Activated CD4-positive, alpha-beta T cell treated with anti-CD3 and anti-CD28 coated beads, Interleukin-2, amount 10 ng/mL, durations not matched to agents 24 days and 14 days (primary cell): ENCODE measurements around the gene SAP30BP. TPM values are rescaled to one million over a fixed set of nuclear protein-coding genes. Genes with fewer than 3 reads are reported as not detected.

Experiments used
- DNase-seq: peaks from one replicate; pipeline ENCODE4 v3.0.0; 2022
- H3K27ac Mint-ChIP-seq: one replicate; pipeline ENCODE4 v1.8.0; 2022; ENCODE audit warnings: mild to moderate bottlenecking, mixed read lengths
- H3K27me3 Mint-ChIP-seq: one replicate; pipeline ENCODE4 v1.8.0; 2022; ENCODE audit warnings: mixed read lengths
- H3K36me3 Mint-ChIP-seq: one replicate; pipeline ENCODE4 v1.8.0; 2022; ENCODE audit warnings: low read depth, mild to moderate bottlenecking, mixed read lengths
- H3K4me1 Mint-ChIP-seq: one replicate; pipeline ENCODE4 v1.8.0; 2021; ENCODE audit warnings: mixed read lengths
- H3K4me3 Mint-ChIP-seq: one replicate; pipeline ENCODE4 v1.8.0; 2022; ENCODE audit warnings: mild to moderate bottlenecking, moderate library complexity, mixed read lengths
- H3K9me3 Mint-ChIP-seq: one replicate; pipeline ENCODE4 v1.8.0; 2021; ENCODE audit warnings: mixed read lengths
- intact Hi-C: fragments of 100-400 bp; cut with micrococcal nuclease; formaldehyde crosslinking; loops from one replicate; pipeline ENCODE4 v1.15.1; 2023
- total RNA-seq: library from RNA; stranded (reverse); gene quantifications from 2 replicates; pipeline ENCODE4 v1.2.3, GENCODE V29; 2022

The SAP30BP gene
- total RNA-seq, 1 donor from 2014 or later, result 109 TPM

- H3K9me3 Mint-ChIP-seq, result no peaks in the 10 kb centered on the region
- H3K4me1 Mint-ChIP-seq, result peaks cover 3% of the 10 kb centered on the region
- no peaks in the 10 kb centered on the region for H3K27me3 Mint-ChIP-seq
- H3K27ac Mint-ChIP-seq, result no peak overlapping the region
- no peak overlapping the region for H3K4me3 Mint-ChIP-seq
- DNase-seq, result no peak
- intact Hi-C loops, result no loop called here
- H3K36me3 Mint-ChIP-seq, result no peaks in the 10 kb centered on the region
These were observed 64.1 kb downstream of the SAP30BP start for GRCh38 chr17:75731086-75731715.

- no peak overlapping the region for H3K4me3 Mint-ChIP-seq
- DNase-seq, result no peak
- no peaks in the 10 kb centered on the region for H3K9me3 Mint-ChIP-seq
- intact Hi-C loops, result no loop called here
- peaks cover 3% of the 10 kb centered on the region for H3K4me1 Mint-ChIP-seq
- H3K36me3 Mint-ChIP-seq, result no peaks in the 10 kb centered on the region
- no peak overlapping the region for H3K27ac Mint-ChIP-seq
- no peaks in the 10 kb centered on the region for H3K27me3 Mint-ChIP-seq
These were observed 64.8 kb downstream of the SAP30BP start for GRCh38 chr17:75731716-75732498.

GRCh38 chr17:75733471-75733870 lies 66.3 kb downstream of the SAP30BP start:
- H3K4me3 Mint-ChIP-seq, result no peak overlapping the region
- H3K27ac Mint-ChIP-seq, result no peak overlapping the region
- no peaks in the 10 kb centered on the region for H3K27me3 Mint-ChIP-seq
- DNase-seq, result no peak
- no peaks in the 10 kb centered on the region for H3K9me3 Mint-ChIP-seq
- intact Hi-C loops, result no loop called here
- no peaks in the 10 kb centered on the region for H3K36me3 Mint-ChIP-seq
- peaks cover 10% of the 10 kb centered on the region for H3K4me1 Mint-ChIP-seq

- no peak overlapping the region for H3K4me3 Mint-ChIP-seq
- no peaks in the 10 kb centered on the region for H3K27me3 Mint-ChIP-seq
- no peaks in the 10 kb centered on the region for H3K9me3 Mint-ChIP-seq
- DNase-seq, result no peak
- H3K4me1 Mint-ChIP-seq, result peaks cover 11% of the 10 kb centered on the region
- H3K27ac Mint-ChIP-seq, result no peak overlapping the region
- H3K36me3 Mint-ChIP-seq, result no peaks in the 10 kb centered on the region
- intact Hi-C loops, result no loop called here
These were observed 67.6 kb downstream of the SAP30BP start for GRCh38 chr17:75734674-75735294.

- peaks cover 11% of the 10 kb centered on the region for H3K4me1 Mint-ChIP-seq
- H3K4me3 Mint-ChIP-seq, result no peak overlapping the region
- intact Hi-C loops, result no loop called here
- no peaks in the 10 kb centered on the region for H3K36me3 Mint-ChIP-seq
- no peak overlapping the region for H3K27ac Mint-ChIP-seq
- no peaks in the 10 kb centered on the region for H3K27me3 Mint-ChIP-seq
- no peak for DNase-seq
- H3K9me3 Mint-ChIP-seq, result no peaks in the 10 kb centered on the region
These were observed 69.2 kb downstream of the SAP30BP start for GRCh38 chr17:75736173-75736835.

GRCh38 chr17:75737133-75737962 lies 70.2 kb downstream of the SAP30BP start:
- Mint-ChIP-seq H3K27me3 (no peaks in the 10 kb centered on the region), H3K9me3 (no peaks in the 10 kb centered on the region), H3K4me1 (peaks cover 11% of the 10 kb centered on the region), H3K4me3 (no peak overlapping the region), H3K27ac (no peak overlapping the region), H3K36me3 (no peaks in the 10 kb centered on the region)
- no peak for DNase-seq
- intact Hi-C loops, result no loop called here

- Mint-ChIP-seq H3K27me3 (no peaks in the 10 kb centered on the region), H3K4me1 (peaks cover 11% of the 10 kb centered on the region), H3K9me3 (no peaks in the 10 kb centered on the region), H3K27ac (peak overlapping the region; percentile 81), H3K4me3 (no peak overlapping the region), H3K36me3 (no peaks in the 10 kb centered on the region)
- DNase-seq, result peak; percentile 77
- intact Hi-C loops, result no loop called here
These were observed 71.2 kb downstream of the SAP30BP start for GRCh38 chr17:75738218-75738802.

- H3K36me3 Mint-ChIP-seq, result no peaks in the 10 kb centered on the region
- no peaks in the 10 kb centered on the region for H3K9me3 Mint-ChIP-seq
- no peak for DNase-seq
- H3K27ac Mint-ChIP-seq, result no peak overlapping the region
- intact Hi-C loops, result no loop called here
- H3K4me3 Mint-ChIP-seq, result no peak overlapping the region
- peaks cover 11% of the 10 kb centered on the region for H3K4me1 Mint-ChIP-seq
- H3K27me3 Mint-ChIP-seq, result no peaks in the 10 kb centered on the region
These were observed 72.0 kb downstream of the SAP30BP start for GRCh38 chr17:75739174-75739573.

- Mint-ChIP-seq H3K36me3 (no peaks in the 10 kb centered on the region), H3K27ac (no peak overlapping the region), H3K4me1 (peaks cover 8% of the 10 kb centered on the region), H3K27me3 (no peaks in the 10 kb centered on the region), H3K9me3 (no peaks in the 10 kb centered on the region), H3K4me3 (no peak overlapping the region)
- no peak for DNase-seq
- intact Hi-C loops, result loop anchor here (10.0 kb wide), 1 partner anchor 315 kb away; no protein-coding TSS in a partner anchor
These were observed 72.7 kb downstream of the SAP30BP start for GRCh38 chr17:75739801-75740200.

- intact Hi-C loops, result loop anchor here (10.0 kb wide), 1 partner anchor 315 kb away; no protein-coding TSS in a partner anchor
These were observed 73.1 kb downstream of the SAP30BP start for GRCh38 chr17:75740215-75740614.

GRCh38 chr17:75740631-75741077 lies 73.5 kb downstream of the SAP30BP start:
- Mint-ChIP-seq H3K4me3 (no peak overlapping the region), H3K9me3 (no peaks in the 10 kb centered on the region), H3K36me3 (no peaks in the 10 kb centered on the region), H3K27ac (no peak overlapping the region), H3K27me3 (no peaks in the 10 kb centered on the region), H3K4me1 (peaks cover 8% of the 10 kb centered on the region)
- DNase-seq, result no peak
- intact Hi-C loops, result loop anchor here (10.0 kb wide), 1 partner anchor 316 kb away; no protein-coding TSS in a partner anchor

More at GRCh38 chr17:75740215-75740614, 73.1 kb downstream of the SAP30BP start:
- Mint-ChIP-seq H3K36me3 (no peaks in the 10 kb centered on the region), H3K27ac (no peak overlapping the region), H3K27me3 (no peaks in the 10 kb centered on the region), H3K4me1 (peaks cover 8% of the 10 kb centered on the region), H3K4me3 (no peak overlapping the region), H3K9me3 (no peaks in the 10 kb centered on the region)
- no peak for DNase-seq

GRCh38 chr17:75742337-75742736 lies 75.2 kb downstream of the SAP30BP start:
- no peaks in the 10 kb centered on the region for H3K27me3 Mint-ChIP-seq
- H3K4me3 Mint-ChIP-seq, result no peak overlapping the region
- no peaks in the 10 kb centered on the region for H3K9me3 Mint-ChIP-seq
- intact Hi-C loops, result loop anchor here (10.0 kb wide), 1 partner anchor 318 kb away; no protein-coding TSS in a partner anchor
- DNase-seq, result no peak
- no peaks in the 10 kb centered on the region for H3K36me3 Mint-ChIP-seq
- H3K4me1 Mint-ChIP-seq, result peaks cover 8% of the 10 kb centered on the region
- H3K27ac Mint-ChIP-seq, result no peak overlapping the region
